ENCODE data around the gene FBLN5. TPM values are rescaled to one million over a fixed set of nuclear protein-coding genes. Genes with fewer than 3 reads are reported as not detected.

The FBLN5 gene
- total and polyA plus RNA-seq, 4 donors, result 3.9 to 21.8 (median 14.8) TPM

- peaks cover 0 to 12% (median 5%) of the 10 kb centered on the region in 4 donors for H3K4me1 ChIP-seq (ENCODE audit: control insufficient read depth in 4 of 4, insufficient read depth in 4 of 4, low read length in 3 of 4)
- no peak overlapping the region for H3K9ac ChIP-seq (ENCODE audit: low read depth in 1 of 2, low read length in 2 of 2)
- no peak overlapping the region for H3K27ac ChIP-seq (ENCODE audit: low read depth in 1 of 2, low read length in 2 of 2)
- no peak overlapping the region for H3K4me3 ChIP-seq (ENCODE audit: low read depth in 1 of 3, low read length in 3 of 3)
- WGBS, result 64% methylated on average over 2 of the region's 2 CpGs
- no peaks in the 10 kb centered on the region for H3K36me3 ChIP-seq (ENCODE audit: control insufficient read depth in 4 of 4, insufficient read depth in 3 of 4, low read depth in 1 of 4, low read length in 3 of 4)
- TF ChIP-seq, protein P1, sequence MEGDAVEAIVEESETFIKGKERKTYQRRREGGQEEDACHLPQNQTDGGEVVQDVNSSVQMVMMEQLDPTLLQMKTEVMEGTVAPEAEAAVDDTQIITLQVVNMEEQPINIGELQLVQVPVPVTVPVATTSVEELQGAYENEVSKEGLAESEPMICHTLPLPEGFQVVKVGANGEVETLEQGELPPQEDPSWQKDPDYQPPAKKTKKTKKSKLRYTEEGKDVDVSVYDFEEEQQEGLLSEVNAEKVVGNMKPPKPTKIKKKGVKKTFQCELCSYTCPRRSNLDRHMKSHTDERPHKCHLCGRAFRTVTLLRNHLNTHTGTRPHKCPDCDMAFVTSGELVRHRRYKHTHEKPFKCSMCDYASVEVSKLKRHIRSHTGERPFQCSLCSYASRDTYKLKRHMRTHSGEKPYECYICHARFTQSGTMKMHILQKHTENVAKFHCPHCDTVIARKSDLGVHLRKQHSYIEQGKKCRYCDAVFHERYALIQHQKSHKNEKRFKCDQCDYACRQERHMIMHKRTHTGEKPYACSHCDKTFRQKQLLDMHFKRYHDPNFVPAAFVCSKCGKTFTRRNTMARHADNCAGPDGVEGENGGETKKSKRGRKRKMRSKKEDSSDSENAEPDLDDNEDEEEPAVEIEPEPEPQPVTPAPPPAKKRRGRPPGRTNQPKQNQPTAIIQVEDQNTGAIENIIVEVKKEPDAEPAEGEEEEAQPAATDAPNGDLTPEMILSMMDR (IDR thresholded peaks at IDR 0.05; ENCODE audit: low read depth, low read length, missing input control), result no peak
- TF ChIP-seq JUND (IDR thresholded peaks at IDR 0.05) (no peak), FOXA1 (IDR thresholded peaks at IDR 0.05) (no peak), ATF3 (IDR thresholded peaks at IDR 0.05) (no peak), ZBTB33 (IDR thresholded peaks at IDR 0.05) (no peak), TAF1 (conservative IDR thresholded peaks at IDR 0.05) (no peak), HNF4A (conservative IDR thresholded peaks at IDR 0.05) (no peak), RAD21 (IDR thresholded peaks at IDR 0.05) (no peak), RXRA (IDR thresholded peaks at IDR 0.05) (no peak), SP1 (IDR thresholded peaks at IDR 0.05) (no peak), FOXA2 (IDR thresholded peaks at IDR 0.05) (no peak), GABPA (IDR thresholded peaks at IDR 0.05 in 1 of 2, conservative IDR thresholded peaks at IDR 0.05 in 1 of 2) (no peak), EGR1 (IDR thresholded peaks at IDR 0.05; ENCODE audit: low read depth in 2 of 2) (no peak), HNF4G (IDR thresholded peaks at IDR 0.05) (no peak), NR2F2 (IDR thresholded peaks at IDR 0.05) (no peak), YY1 (IDR thresholded peaks at IDR 0.05) (no peak)
- TF ChIP-seq, protein P2, sequence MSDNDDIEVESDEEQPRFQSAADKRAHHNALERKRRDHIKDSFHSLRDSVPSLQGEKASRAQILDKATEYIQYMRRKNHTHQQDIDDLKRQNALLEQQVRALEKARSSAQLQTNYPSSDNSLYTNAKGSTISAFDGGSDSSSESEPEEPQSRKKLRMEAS (IDR thresholded peaks at IDR 0.05), result no peak
- TF ChIP-seq, protein P3, sequence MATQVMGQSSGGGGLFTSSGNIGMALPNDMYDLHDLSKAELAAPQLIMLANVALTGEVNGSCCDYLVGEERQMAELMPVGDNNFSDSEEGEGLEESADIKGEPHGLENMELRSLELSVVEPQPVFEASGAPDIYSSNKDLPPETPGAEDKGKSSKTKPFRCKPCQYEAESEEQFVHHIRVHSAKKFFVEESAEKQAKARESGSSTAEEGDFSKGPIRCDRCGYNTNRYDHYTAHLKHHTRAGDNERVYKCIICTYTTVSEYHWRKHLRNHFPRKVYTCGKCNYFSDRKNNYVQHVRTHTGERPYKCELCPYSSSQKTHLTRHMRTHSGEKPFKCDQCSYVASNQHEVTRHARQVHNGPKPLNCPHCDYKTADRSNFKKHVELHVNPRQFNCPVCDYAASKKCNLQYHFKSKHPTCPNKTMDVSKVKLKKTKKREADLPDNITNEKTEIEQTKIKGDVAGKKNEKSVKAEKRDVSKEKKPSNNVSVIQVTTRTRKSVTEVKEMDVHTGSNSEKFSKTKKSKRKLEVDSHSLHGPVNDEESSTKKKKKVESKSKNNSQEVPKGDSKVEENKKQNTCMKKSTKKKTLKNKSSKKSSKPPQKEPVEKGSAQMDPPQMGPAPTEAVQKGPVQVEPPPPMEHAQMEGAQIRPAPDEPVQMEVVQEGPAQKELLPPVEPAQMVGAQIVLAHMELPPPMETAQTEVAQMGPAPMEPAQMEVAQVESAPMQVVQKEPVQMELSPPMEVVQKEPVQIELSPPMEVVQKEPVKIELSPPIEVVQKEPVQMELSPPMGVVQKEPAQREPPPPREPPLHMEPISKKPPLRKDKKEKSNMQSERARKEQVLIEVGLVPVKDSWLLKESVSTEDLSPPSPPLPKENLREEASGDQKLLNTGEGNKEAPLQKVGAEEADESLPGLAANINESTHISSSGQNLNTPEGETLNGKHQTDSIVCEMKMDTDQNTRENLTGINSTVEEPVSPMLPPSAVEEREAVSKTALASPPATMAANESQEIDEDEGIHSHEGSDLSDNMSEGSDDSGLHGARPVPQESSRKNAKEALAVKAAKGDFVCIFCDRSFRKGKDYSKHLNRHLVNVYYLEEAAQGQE (IDR thresholded peaks at IDR 0.05), result no peak
- H3K27me3 ChIP-seq (ENCODE audit: control insufficient read depth in 4 of 4, insufficient read depth in 4 of 4, low read length in 3 of 4), result peaks cover 0 to 7% (median 0%) of the 10 kb centered on the region in 4 donors
- no peaks in the 10 kb centered on the region for H3K9me3 ChIP-seq (ENCODE audit: control insufficient read depth in 4 of 4, low read length in 3 of 4)
- no peak for DNase-seq (ENCODE audit: low spot score)
Measured at GRCh38 chr14:91834571-91834970, 112.9 kb downstream of the FBLN5 start.

Measured in liver (tissue), 9 donors.